ENCODE results near the gene PATL2.

DNA sequence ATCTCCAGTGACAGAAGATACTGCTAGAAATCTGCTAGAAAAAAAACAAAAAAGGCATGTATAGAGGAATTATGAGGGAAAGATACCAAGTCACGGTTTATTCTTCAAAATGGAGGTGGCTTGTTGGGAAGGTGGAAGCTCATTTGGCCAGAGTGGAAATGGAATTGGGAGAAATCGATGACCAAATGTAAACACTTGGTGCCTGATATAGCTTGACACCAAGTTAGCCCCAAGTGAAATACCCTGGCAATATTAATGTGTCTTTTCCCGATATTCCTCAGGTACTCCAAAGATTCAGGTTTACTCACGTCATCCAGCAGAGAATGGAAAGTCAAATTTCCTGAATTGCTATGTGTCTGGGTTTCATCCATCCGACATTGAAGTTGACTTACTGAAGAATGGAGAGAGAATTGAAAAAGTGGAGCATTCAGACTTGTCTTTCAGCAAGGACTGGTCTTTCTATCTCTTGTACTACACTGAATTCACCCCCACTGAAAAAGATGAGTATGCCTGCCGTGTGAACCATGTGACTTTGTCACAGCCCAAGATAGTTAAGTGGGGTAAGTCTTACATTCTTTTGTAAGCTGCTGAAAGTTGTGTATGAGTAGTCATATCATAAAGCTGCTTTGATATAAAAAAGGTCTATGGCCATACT lies 4.1 kb upstream of the PATL2 start:
- TF ChIP-seq, protein P1, sequence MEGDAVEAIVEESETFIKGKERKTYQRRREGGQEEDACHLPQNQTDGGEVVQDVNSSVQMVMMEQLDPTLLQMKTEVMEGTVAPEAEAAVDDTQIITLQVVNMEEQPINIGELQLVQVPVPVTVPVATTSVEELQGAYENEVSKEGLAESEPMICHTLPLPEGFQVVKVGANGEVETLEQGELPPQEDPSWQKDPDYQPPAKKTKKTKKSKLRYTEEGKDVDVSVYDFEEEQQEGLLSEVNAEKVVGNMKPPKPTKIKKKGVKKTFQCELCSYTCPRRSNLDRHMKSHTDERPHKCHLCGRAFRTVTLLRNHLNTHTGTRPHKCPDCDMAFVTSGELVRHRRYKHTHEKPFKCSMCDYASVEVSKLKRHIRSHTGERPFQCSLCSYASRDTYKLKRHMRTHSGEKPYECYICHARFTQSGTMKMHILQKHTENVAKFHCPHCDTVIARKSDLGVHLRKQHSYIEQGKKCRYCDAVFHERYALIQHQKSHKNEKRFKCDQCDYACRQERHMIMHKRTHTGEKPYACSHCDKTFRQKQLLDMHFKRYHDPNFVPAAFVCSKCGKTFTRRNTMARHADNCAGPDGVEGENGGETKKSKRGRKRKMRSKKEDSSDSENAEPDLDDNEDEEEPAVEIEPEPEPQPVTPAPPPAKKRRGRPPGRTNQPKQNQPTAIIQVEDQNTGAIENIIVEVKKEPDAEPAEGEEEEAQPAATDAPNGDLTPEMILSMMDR (IDR thresholded peaks at IDR 0.05): no peak
- TF ChIP-seq POLR2A (IDR thresholded peaks at IDR 0.05): no peak

Measured in vagina (tissue), 2 donors.